Left lung (tissue), 10 donors: Measurements from ENCODE around the gene INTS1. TPM values are rescaled to one million over a fixed set of nuclear protein-coding genes. Genes with fewer than 3 reads are reported as not detected.

ENCODE experiments used
- ATAC-seq: fragments of 200-7000 bp; cut with Tn5 transposase; one replicate; pipeline ENCODE4 v1.9.1; 2020; ENCODE audit warnings: moderate library complexity
- DNase-seq, 4 donors: peaks; one replicate each; pipeline ENCODE4 v3.0.0-alpha.2; 2013 to 2020
- H3K27ac ChIP-seq, 2 donors: fragments of 200-600 bp; sonication (generic) in 1 of 2; one replicate each; pipeline versions ENCODE4 v1.5.0 to v1.8.0; 2020 to 2021
- H3K27me3 ChIP-seq, 2 donors: fragments of 200-600 bp; sonication (generic) in 1 of 2; one replicate each; pipeline versions ENCODE4 v1.5.0 to v1.8.0; 2020 to 2021
- H3K36me3 ChIP-seq, 2 donors: fragments of 200-600 bp; sonication (generic) in 1 of 2; one replicate each; pipeline versions ENCODE4 v1.5.0 to v1.8.0; 2020 to 2021
- H3K4me1 ChIP-seq, 2 donors: fragments of 200-600 bp; one replicate each; pipeline ENCODE4 v1.8.0; 2021
- H3K4me3 ChIP-seq, 2 donors: fragments of 200-600 bp; sonication (generic) in 1 of 2; one replicate each; pipeline versions ENCODE4 v1.5.0 to v1.8.0; 2020 to 2021; ENCODE audit warnings: mild to moderate bottlenecking in 1 of 2
- H3K9me3 ChIP-seq, 2 donors: fragments of 200-600 bp; sonication (generic) in 1 of 2; one replicate each; pipeline versions ENCODE4 v1.5.0 to v1.8.0; 2020 to 2021
- CTCF ChIP-seq, 2 donors: fragments of 200-600 bp; sonication (generic) in 1 of 2; IDR thresholded peaks; one replicate each; pipeline versions ENCODE4 v1.5.0 to v1.8.0; 2021; ENCODE audit warnings: antibody characterized with exemption in 2 of 2
- intact Hi-C, 2 donors: fragments of 100-400 bp; cut with DNase I; formaldehyde crosslinking; loops; one replicate each; pipeline versions ENCODE4 v1.11.2 to v1.14.2; 2022
- polyA plus RNA-seq, 6 donors: library from polyadenylated mRNA; unstranded; fragments of 120-200 nt; gene quantifications; one replicate each; pipeline ENCODE4 v1.2.1, GENCODE V29; 2013; ENCODE audit not compliant: insufficient read length in 6 of 6
- total RNA-seq, 2 donors: library from RNA; stranded (reverse); fragmentation: NEBNext Ultra II Directional; extraction: Animal tissue kit (Norgen Biotek cat#: 25700); gene quantifications; one replicate each; pipeline ENCODE4 v1.2.1, GENCODE V29; 2021
- donor health status: DM: no; HTN: yes; CAD: no.
- donor health status: DM: no; HTN: no; CAD: no.

INTS1 gene
- total and polyA plus RNA-seq, 8 donors, result 51.3 to 80.9 (median 61.6) TPM

DNA sequence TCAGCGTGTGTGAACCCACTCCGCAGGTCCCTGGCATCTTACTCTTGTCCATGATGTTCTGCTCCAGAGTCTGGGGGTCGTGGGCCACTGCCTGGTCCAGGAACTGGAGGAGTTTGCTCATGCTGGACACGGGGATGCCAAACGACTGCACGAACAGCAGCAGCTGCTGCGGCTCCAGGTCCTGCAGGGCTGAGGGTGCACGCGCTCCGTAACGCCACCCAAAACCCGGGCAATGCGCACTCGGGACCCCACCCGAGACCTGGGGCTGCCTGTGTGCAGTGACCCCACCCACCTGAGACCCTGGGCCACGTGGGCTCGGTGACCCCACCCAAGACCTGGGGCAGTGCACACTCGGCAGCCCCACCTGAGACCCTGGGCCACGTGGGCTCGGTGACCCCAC is 22.9 kb downstream of the INTS1 start:
- no peak for TF ChIP-seq CTCF (IDR thresholded peaks at IDR 0.05)
- no peaks in the 10 kb centered on the region for H3K4me1 ChIP-seq
- ATAC-seq (no peak), DNase-seq (no peak)
- H3K36me3 ChIP-seq, result peaks cover 0 to 100% of the 10 kb centered on the region in 2 donors
- H3K9me3 ChIP-seq, result no peaks in the 10 kb centered on the region
- intact Hi-C loops, result no loop called here
- H3K27ac ChIP-seq, result no peak overlapping the region
- H3K4me3 ChIP-seq, result no peak overlapping the region
- H3K27me3 ChIP-seq, result no peaks in the 10 kb centered on the region

- ATAC-seq (no peak), DNase-seq (no peak)
- H3K4me3 ChIP-seq, result no peak overlapping the region
- H3K9me3 ChIP-seq, result no peaks in the 10 kb centered on the region
- H3K36me3 ChIP-seq, result peaks cover 0 to 100% of the 10 kb centered on the region in 2 donors
- intact Hi-C loops, result no loop called here
- no peaks in the 10 kb centered on the region for H3K27me3 ChIP-seq
- H3K4me1 ChIP-seq, result no peaks in the 10 kb centered on the region
- no peak overlapping the region for H3K27ac ChIP-seq
- no peak for TF ChIP-seq CTCF (IDR thresholded peaks at IDR 0.05)
These were observed 23.5 kb downstream of the INTS1 start for GRCh38 chr7:1480670-1481069.

DNA sequence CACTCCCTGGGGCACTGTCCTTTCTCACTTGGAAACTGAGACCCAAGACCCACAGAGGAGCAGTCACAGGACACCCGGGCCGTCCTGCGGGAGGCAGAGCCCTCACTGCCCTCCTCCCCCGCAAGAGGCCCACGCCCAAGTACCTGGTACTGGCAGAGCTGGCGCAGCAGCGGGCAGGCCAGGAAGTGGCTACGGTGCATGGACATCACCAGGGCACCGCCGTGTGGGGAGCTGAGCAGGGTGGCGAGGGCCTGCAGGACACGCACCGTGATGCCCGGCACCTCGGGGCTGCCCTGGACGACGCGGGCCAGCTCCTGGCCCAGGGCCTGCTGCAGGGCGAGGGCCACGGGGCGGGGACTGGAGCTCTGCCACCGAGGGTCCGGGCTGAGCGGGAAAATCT is 24.9 kb downstream of the INTS1 start:
- ATAC-seq (no peak), DNase-seq (no peak)
- H3K36me3 ChIP-seq, result peaks cover 0 to 100% of the 10 kb centered on the region in 2 donors
- no peak overlapping the region for H3K27ac ChIP-seq
- H3K4me3 ChIP-seq, result no peak overlapping the region
- H3K9me3 ChIP-seq, result no peaks in the 10 kb centered on the region
- no peaks in the 10 kb centered on the region for H3K27me3 ChIP-seq
- intact Hi-C loops, result loop anchor here in 1 of 2 donors (10.0 kb wide), 1 partner anchor 254 kb away; no protein-coding TSS in a partner anchor
- no peak for TF ChIP-seq CTCF (IDR thresholded peaks at IDR 0.05)
- peaks cover 0 to 2% of the 10 kb centered on the region in 2 donors for H3K4me1 ChIP-seq

GRCh38 chr7:1478480-1478879 is 25.7 kb downstream of the INTS1 start:
- H3K27me3 ChIP-seq, result no peaks in the 10 kb centered on the region
- H3K4me3 ChIP-seq, result no peak overlapping the region
- no peaks in the 10 kb centered on the region for H3K9me3 ChIP-seq
- intact Hi-C loops, result loop anchor here in 1 of 2 donors (10.0 kb wide), 1 partner anchor 254 kb away; no protein-coding TSS in a partner anchor
- H3K27ac ChIP-seq, result no peak overlapping the region
- DNase-seq (no peak), ATAC-seq (no peak)
- TF ChIP-seq CTCF (IDR thresholded peaks at IDR 0.05), result no peak
- H3K36me3 ChIP-seq, result peaks cover 0 to 98% of the 10 kb centered on the region in 2 donors
- peaks cover 0 to 8% of the 10 kb centered on the region in 2 donors for H3K4me1 ChIP-seq

GRCh38 chr7:1476859-1477258 is 27.3 kb downstream of the INTS1 start:
- DNase-seq (no peak), ATAC-seq (no peak)
- Histone ChIP-seq H3K36me3 (peaks cover 0 to 98% of the 10 kb centered on the region in 2 donors), H3K9me3 (no peaks in the 10 kb centered on the region), H3K4me3 (no peak overlapping the region), H3K27me3 (no peaks in the 10 kb centered on the region), H3K27ac (no peak overlapping the region), H3K4me1 (peaks cover 0 to 8% of the 10 kb centered on the region in 2 donors)
- intact Hi-C loops, result loop anchor here in 1 of 2 donors (10.0 kb wide), 1 partner anchor 252 kb away; no protein-coding TSS in a partner anchor
- TF ChIP-seq CTCF (IDR thresholded peaks at IDR 0.05), result no peak
